NCI-H510A (cell line): ENCODE data around the gene TASP1.
"Not testable (repeated sequence)": the region's sequence is repeated elsewhere in the genome, so short reads cannot be mapped to it uniquely, and the experiment has no call there.

Experiments used
- DNase-seq: peaks from one replicate; lab custom pipeline; 2025; lab: John Stamatoyannopoulos, UW

The TASP1 gene

GRCh38 chr20:13397300-13397724 is 241.4 kb downstream of the TASP1 start:
- no peak for DNase-seq

- DNase-seq, result no peak
Measured at GRCh38 chr20:13396826-13397225, 241.9 kb downstream of the TASP1 start.

GRCh38 chr20:13396022-13396421 is 242.7 kb downstream of the TASP1 start:
- DNase-seq, result no peak

- no peak for DNase-seq
Measured at GRCh38 chr20:13395232-13395631, 243.5 kb downstream of the TASP1 start.

GRCh38 chr20:13392391-13392790 is 246.3 kb downstream of the TASP1 start:
- DNase-seq, result no peak

- no peak for DNase-seq
Measured at GRCh38 chr20:13389115-13389514, 249.6 kb downstream of the TASP1 start.

GRCh38 chr20:13384132-13384531 is 254.6 kb downstream of the TASP1 start:
- no peak for DNase-seq

GRCh38 chr20:13382786-13383185 is 255.9 kb downstream of the TASP1 start:
- no peak for DNase-seq

- not testable (repeated sequence) for DNase-seq
Measured at GRCh38 chr20:13380497-13381229, 258.1 kb downstream of the TASP1 start.

- DNase-seq, result no peak
Measured at GRCh38 chr20:13373400-13373799, 265.3 kb downstream of the TASP1 start.

GRCh38 chr20:13364278-13365170 is 274.2 kb downstream of the TASP1 start:
- no peak for DNase-seq

GRCh38 chr20:13363473-13363872 is 275.3 kb downstream of the TASP1 start:
- no peak for DNase-seq

- not testable (repeated sequence) for DNase-seq
Measured at GRCh38 chr20:13362165-13362564, 276.6 kb downstream of the TASP1 start.

GRCh38 chr20:13358936-13359335 is 279.8 kb downstream of the TASP1 start:
- DNase-seq, result not testable (repeated sequence)

- not testable (repeated sequence) for DNase-seq
Measured at GRCh38 chr20:13357782-13358181, 280.9 kb downstream of the TASP1 start.

- no peak for DNase-seq
Measured at GRCh38 chr20:13356591-13356990, 282.1 kb downstream of the TASP1 start.

GRCh38 chr20:13355941-13356486 is 282.7 kb downstream of the TASP1 start:
- no peak for DNase-seq

- no peak for DNase-seq
Measured at GRCh38 chr20:13355411-13355810, 283.3 kb downstream of the TASP1 start.

- DNase-seq, result no peak
Measured at GRCh38 chr20:13353261-13353945, 285.3 kb downstream of the TASP1 start.

- no peak for DNase-seq
Measured at GRCh38 chr20:13349235-13349604, 289.5 kb downstream of the TASP1 start.

GRCh38 chr20:13348311-13349234 is 290.2 kb downstream of the TASP1 start:
- DNase-seq, result no peak
